ENCODE measurements around the gene THRA. TPM values are rescaled to one million over a fixed set of nuclear protein-coding genes. Genes with fewer than 3 reads are reported as not detected.
A peak's percentile ranks its signal among the peaks of the same experiment; 100 is the strongest.

Gene THRA
- total RNA-seq, 1 experiment from 2014 or later, result 107 TPM

Small RNA genes lying within 50 kb of the gene (microRNA-seq; reads per million reads assigned to microRNA genes)
- 19.3 reads per million, percentile 44 among the genes with 10 or more reads in this experiment for gene MIR6884

Other genes starting within 250 kb of the THRA start
- gene IKZF3, start 198.7 kb upstream of the THRA start, total RNA-seq (2022), result 30.9 and 41.0 TPM in 2 replicates
- gene ZPBP2, start 194.8 kb upstream of the THRA start, total RNA-seq (2022), result not detected in 2 replicates
- 711 and 1,257 TPM in 2 replicates for gene GSDMB, start 144.3 kb upstream of the THRA start, total RNA-seq (2022)
- gene ORMDL3, start 135.4 kb upstream of the THRA start, total RNA-seq (2022), result 1,738 and 1,968 TPM in 2 replicates
- not detected in 2 replicates for gene LRRC3C, start 135.2 kb upstream of the THRA start, total RNA-seq (2022)
- 0.33 and 1.9 TPM in 2 replicates for gene GSDMA, start 100.0 kb upstream of the THRA start, total RNA-seq (2022)
- 2,152 and 2,179 TPM in 2 replicates for gene PSMD3, start 82.2 kb upstream of the THRA start, total RNA-seq (2022)
- gene CSF3, start 47.5 kb upstream of the THRA start, total RNA-seq (2022), result 0.38 TPM in 1 of 2 replicates, not detected in the other
- 679 and 725 TPM in 2 replicates for gene MED24, start 8.6 kb upstream of the THRA start, total RNA-seq (2022)
- gene NR1D1, start 37.6 kb downstream of the THRA start, total RNA-seq (2022), result 35.0 and 36.4 TPM in 2 replicates
- gene MSL1, start 59.0 kb downstream of the THRA start, total RNA-seq (2022), result 505 and 524 TPM in 2 replicates
- 541 and 621 TPM in 2 replicates for gene CASC3, start 77.6 kb downstream of the THRA start, total RNA-seq (2022)
- 57.9 and 86.3 TPM in 2 replicates for gene RAPGEFL1, start 114.5 kb downstream of the THRA start, total RNA-seq (2022)
- gene WIPF2, start 156.3 kb downstream of the THRA start, total RNA-seq (2022), result 327 and 376 TPM in 2 replicates
- 567 and 645 TPM in 2 replicates for gene CDC6, start 224.9 kb downstream of the THRA start, total RNA-seq (2022)
- gene RARA, start 246.2 kb downstream of the THRA start, total RNA-seq (2022), result 150 and 170 TPM in 2 replicates

Measured in Calu3 (cell line).